ENCODE data around the gene FOXC2. TPM values are rescaled to one million over a fixed set of nuclear protein-coding genes. Genes with fewer than 3 reads are reported as not detected.

Gene FOXC2
- total and polyA plus RNA-seq, 9 donors, result 0.13 to 2.0 (median 1.2) TPM

DNA sequence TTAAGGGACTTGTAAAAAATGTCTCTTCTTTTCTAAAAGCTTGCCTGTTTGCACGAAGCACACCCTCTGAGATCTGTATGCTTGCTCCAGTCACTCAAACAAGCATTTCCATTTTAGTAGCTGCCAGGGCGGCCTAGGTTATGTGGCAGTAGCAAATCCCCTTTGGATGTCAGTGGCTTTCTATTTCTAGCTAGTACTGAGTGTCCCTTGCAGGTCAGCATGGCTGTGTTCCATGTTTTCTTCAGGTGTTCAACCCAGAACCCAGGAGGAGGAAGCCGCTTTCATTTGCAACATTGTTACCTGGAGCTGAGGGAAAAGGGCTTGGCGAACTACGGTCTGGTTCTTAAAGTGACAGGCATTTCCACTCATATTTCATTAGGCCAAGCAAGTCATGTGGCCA, 48.1 kb downstream of the FOXC2 start:
- H3K27ac ChIP-seq (ENCODE audit: low read length), result no peak overlapping the region
- no peak overlapping the region for H3K4me3 ChIP-seq (ENCODE audit: low read length)

DNA sequence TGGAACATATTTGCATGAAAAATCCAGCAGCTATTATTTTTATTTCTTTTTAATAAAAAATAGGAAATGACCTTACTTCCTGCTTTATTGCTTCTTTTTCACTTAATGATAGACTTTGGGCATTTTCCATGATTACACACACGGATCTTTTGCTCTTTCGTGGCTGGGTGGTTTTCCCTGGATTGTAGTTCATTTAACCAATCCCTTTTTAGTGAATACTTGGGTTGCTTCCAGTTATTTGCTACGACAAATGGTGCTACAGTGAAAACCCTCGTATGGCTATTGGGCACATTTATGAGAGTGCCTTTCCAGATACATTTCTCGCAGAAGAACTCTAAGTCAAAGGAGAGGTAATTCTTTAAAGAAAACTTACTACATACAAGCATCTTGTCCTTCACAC, 50.3 kb downstream of the FOXC2 start:
- H3K36me3 ChIP-seq (ENCODE audit: control insufficient read depth, insufficient read depth, low read length), result no peaks in the 10 kb centered on the region
- peaks cover 3% of the 10 kb centered on the region for H3K4me1 ChIP-seq (ENCODE audit: control insufficient read depth, insufficient read depth, low read length)
- H3K4me3 ChIP-seq (ENCODE audit: low read length), result no peak overlapping the region
- DNase-seq, result no peak
- 83% methylated on average over 1 of the region's 5 CpGs for WGBS (ENCODE audit: insufficient coverage)
- H3K9me3 ChIP-seq (replicated peaks; ENCODE audit: control insufficient read depth, low read depth, low read length), result no peaks in the 10 kb centered on the region
- no peak overlapping the region for H3K27ac ChIP-seq (ENCODE audit: low read length)
- peaks cover 17% of the 10 kb centered on the region for H3K27me3 ChIP-seq (ENCODE audit: control insufficient read depth, insufficient read depth, low read length)

More for the DNA sequence above, 48.1 kb downstream of the FOXC2 start:
- H3K27me3 ChIP-seq (ENCODE audit: control insufficient read depth, insufficient read depth, low read length), result peaks cover 23% of the 10 kb centered on the region
- H3K9me3 ChIP-seq (replicated peaks; ENCODE audit: control insufficient read depth, low read depth, low read length), result no peaks in the 10 kb centered on the region
- H3K36me3 ChIP-seq (ENCODE audit: control insufficient read depth, insufficient read depth, low read length), result no peaks in the 10 kb centered on the region
- 63% methylated on average over 2 of the region's 5 CpGs for WGBS (ENCODE audit: insufficient coverage)
- peaks cover 15% of the 10 kb centered on the region for H3K4me1 ChIP-seq (ENCODE audit: control insufficient read depth, insufficient read depth, low read length)
- DNase-seq, result no peak

DNA sequence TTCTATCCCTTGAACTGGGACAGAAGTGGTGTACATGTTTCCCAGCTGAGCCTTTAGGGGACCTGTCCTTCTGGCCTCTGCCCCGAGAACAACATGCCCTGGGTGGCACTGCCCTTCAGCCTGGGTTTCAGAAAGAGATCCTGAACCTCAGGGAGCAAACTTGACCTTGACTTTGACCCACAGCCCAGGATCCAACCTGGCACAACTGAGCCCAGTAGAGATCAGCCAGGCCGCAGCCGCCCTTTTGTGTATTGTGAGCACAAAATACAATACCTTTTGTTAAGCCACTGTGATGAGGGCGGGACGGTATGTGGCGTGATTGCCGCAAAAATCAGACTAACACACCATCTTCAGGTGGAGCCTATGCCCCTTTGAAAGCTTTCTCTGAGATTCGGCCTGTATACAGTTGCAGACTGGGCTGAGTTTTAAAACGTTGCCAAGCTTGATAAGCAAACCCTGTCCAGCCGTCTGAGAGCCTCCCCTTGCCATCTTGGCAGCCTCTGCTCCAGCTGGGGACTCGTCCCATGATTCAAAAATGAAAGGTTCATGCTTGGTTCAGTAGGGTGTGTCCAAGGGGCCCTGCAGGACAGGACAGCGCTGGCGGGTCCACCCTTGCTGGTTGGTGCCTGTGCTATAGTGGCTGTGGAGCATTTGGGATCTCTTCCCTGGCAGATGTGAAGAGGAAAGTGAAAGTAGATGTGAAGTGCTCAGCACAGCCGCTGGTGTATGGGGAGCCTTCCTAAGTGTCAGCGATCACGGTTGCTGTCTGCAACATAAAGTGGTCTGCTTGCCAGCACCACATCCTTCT, 52.0 kb downstream of the FOXC2 start:
- Histone ChIP-seq H3K4me1 (ENCODE audit: control insufficient read depth, insufficient read depth, low read length) (peaks cover 3% of the 10 kb centered on the region), H3K4me3 (ENCODE audit: low read length) (no peak overlapping the region), H3K36me3 (ENCODE audit: control insufficient read depth, insufficient read depth, low read length) (no peaks in the 10 kb centered on the region), H3K27me3 (ENCODE audit: control insufficient read depth, insufficient read depth, low read length) (peaks cover 23% of the 10 kb centered on the region), H3K27ac (ENCODE audit: low read length) (no peak overlapping the region), H3K9me3 (replicated peaks; ENCODE audit: control insufficient read depth, low read depth, low read length) (no peaks in the 10 kb centered on the region)
- WGBS (ENCODE audit: insufficient coverage), result 79% methylated on average over 16 of the region's 16 CpGs
- no peak for DNase-seq

Other genes with a start within 250 kb of the FOXC2 start
- gene FOXF1, start 56.3 kb upstream of the FOXC2 start, total RNA-seq, result not detected
- gene FOXF1, start 56.3 kb upstream of the FOXC2 start, polyA plus RNA-seq (ENCODE audit: insufficient read depth in 1 of 8, insufficient read length in 8 of 8, low replicate concordance in 1 of 8), result 1 to 10 TPM in 1 of 8 donors, under 1 TPM in 4, not detected in 3; 0.04 to 1.8 (median 0.05) TPM
- gene MTHFSD, start 11.6 kb upstream of the FOXC2 start, total RNA-seq, result 11.1 TPM
- 10 to 100 TPM in 7 of 8 donors, 1 to 10 TPM in 1; 9.9 to 15.4 (median 12.4) TPM for gene MTHFSD, start 11.6 kb upstream of the FOXC2 start, polyA plus RNA-seq (ENCODE audit: insufficient read depth in 1 of 8, insufficient read length in 8 of 8, low replicate concordance in 1 of 8)
- 0.40 TPM for gene FOXL1, start 11.7 kb downstream of the FOXC2 start, total RNA-seq
- gene FOXL1, start 11.7 kb downstream of the FOXC2 start, polyA plus RNA-seq (ENCODE audit: insufficient read depth in 1 of 8, insufficient read length in 8 of 8, low replicate concordance in 1 of 8), result under 1 TPM; 0.19 to 0.82 (median 0.41) TPM